VCaP (cell line): ENCODE data around the gene RHOV.

Source experiments
- H3K27ac ChIP-seq: fragments of 450-650 bp; 2 replicates; pipeline ENCODE4 v1.5.1; 2017
- TF ChIP-seq, protein P1 (sequence below): fragments of 450-650 bp; conservative IDR thresholded peaks from 2 replicates; pipeline ENCODE4 v1.5.1; 2017; ENCODE audit warnings: mild to moderate bottlenecking, moderate library complexity

The RHOV gene

DNA sequence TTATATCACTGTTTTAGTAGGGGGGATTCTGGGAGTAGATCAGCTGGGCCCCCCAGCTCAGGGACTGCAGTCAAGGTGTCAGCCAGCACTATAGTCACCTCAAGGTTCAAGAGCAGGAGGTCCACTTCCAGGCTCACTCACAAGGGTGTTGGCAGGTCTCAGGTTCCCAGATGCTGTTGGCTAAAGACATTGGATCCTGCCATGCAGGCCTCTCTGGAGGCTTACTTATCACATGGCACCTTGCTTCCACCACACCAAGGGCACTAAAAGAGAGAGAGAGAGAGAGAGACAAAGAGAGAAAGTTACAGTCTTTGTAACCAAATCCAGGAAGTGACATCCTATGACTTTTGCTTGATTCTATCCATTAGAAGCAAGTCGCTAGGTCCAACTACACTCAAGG, 38.0 kb downstream of the RHOV start:
- TF ChIP-seq, protein P1, sequence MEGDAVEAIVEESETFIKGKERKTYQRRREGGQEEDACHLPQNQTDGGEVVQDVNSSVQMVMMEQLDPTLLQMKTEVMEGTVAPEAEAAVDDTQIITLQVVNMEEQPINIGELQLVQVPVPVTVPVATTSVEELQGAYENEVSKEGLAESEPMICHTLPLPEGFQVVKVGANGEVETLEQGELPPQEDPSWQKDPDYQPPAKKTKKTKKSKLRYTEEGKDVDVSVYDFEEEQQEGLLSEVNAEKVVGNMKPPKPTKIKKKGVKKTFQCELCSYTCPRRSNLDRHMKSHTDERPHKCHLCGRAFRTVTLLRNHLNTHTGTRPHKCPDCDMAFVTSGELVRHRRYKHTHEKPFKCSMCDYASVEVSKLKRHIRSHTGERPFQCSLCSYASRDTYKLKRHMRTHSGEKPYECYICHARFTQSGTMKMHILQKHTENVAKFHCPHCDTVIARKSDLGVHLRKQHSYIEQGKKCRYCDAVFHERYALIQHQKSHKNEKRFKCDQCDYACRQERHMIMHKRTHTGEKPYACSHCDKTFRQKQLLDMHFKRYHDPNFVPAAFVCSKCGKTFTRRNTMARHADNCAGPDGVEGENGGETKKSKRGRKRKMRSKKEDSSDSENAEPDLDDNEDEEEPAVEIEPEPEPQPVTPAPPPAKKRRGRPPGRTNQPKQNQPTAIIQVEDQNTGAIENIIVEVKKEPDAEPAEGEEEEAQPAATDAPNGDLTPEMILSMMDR = no peak
- no peak overlapping the region for H3K27ac ChIP-seq

GRCh38 chr15:40832903-40833302, 41.1 kb downstream of the RHOV start:
- TF ChIP-seq, protein P1 = no peak
- no peak overlapping the region for H3K27ac ChIP-seq

DNA sequence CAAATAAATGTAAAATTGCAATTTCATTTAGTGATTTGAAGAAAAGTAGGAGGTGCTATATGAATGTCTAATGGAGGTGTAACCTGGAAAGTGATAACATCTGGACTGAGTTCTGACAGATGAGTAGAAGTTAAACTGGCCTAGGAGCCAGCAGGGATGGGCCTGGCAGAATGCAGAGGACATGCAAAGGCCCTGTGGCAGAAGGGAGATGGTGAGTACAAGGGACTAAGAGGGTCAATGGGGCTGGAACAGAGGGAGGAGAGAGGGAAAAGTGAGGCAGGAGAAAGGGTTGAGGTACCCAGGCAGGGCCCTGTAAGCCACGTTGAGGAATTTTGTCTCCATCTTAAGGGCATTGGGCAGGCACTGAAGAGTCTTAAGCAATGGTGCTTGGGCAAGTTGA, 42.2 kb downstream of the RHOV start:
- no peak overlapping the region for H3K27ac ChIP-seq
- TF ChIP-seq, protein P1 = no peak

DNA sequence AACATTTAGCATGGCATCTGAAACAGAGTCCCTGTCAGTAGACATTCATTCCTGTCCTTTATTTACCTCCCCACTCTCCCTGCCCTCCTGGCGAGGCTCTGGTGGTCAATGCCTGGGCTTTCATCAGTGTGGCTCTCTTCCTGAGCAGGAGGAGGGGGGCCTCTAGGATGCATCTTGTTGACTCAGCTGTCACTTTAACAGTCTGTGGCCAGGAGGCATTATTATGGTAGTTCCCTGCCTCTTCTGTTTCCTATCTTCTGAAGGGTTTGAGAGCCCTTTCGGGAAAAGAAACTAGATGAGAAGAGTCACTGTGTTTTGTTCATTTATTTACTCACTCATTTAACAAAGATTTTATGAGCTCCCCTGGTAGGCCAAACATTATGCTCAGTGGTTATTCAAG, 43.1 kb downstream of the RHOV start:
- TF ChIP-seq, protein P1 = no peak

DNA sequence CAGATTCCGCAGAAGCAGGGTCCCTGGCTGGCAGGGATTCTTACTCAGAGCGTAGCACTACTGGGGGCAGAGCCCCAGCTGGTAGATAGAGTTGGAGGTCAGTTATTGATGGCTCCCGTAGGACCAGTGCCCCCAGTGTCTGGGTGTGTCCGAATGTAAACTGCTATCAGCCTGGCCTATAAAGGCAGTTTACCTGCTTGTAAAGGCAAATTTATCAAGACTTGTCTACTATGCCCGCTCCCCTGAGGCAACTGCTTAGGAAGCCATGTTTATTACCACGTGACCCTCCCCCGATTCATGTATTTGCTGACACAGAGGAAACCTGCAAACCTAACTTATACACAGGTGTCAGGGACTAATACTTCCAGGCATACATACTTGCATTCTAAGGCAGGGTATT, 44.9 kb downstream of the RHOV start:
- H3K27ac ChIP-seq = no peak overlapping the region
- TF ChIP-seq, protein P1 = no peak

More for the DNA sequence above, 43.1 kb downstream of the RHOV start:
- no peak overlapping the region for H3K27ac ChIP-seq

DNA sequence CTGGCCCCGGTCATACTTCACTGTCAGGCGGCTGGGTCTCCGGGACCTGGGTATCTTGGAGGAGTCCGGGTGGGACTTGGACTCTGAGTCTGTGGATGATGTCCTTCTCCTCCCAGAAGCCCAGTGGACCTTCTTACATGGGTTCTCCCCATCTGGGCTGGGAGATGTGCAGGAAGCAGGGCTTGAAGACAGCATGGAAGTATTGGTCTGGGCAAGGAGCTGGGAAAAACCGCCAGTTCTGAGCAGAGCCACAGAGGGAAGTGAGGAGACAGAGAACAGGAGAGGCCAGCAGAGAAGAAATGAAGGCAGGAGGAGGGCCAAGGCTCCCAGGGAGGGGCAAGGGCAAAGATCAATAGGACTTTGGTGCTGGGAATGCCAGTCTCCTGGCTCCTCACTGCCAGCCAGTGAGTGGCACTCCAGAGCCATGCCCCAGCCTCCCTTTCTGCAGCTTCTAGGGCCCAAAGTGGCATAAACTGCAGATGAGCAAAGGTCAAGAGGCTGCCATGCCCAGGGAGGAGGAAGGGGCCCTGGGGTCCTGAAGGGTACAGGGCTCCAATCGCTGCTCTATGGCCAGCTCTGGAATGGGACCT, 45.5 kb downstream of the RHOV start, which contains the start of gene PPP1R14D:
PPP1R14D (minus strand) TSS at position 262 of the 590 bp plus-strand sequence; CDS start at position 195, 67 bp downstream.
- no peak within 1 kb of the TSS for H3K27ac ChIP-seq
- TF ChIP-seq, protein P1 = no peak

DNA sequence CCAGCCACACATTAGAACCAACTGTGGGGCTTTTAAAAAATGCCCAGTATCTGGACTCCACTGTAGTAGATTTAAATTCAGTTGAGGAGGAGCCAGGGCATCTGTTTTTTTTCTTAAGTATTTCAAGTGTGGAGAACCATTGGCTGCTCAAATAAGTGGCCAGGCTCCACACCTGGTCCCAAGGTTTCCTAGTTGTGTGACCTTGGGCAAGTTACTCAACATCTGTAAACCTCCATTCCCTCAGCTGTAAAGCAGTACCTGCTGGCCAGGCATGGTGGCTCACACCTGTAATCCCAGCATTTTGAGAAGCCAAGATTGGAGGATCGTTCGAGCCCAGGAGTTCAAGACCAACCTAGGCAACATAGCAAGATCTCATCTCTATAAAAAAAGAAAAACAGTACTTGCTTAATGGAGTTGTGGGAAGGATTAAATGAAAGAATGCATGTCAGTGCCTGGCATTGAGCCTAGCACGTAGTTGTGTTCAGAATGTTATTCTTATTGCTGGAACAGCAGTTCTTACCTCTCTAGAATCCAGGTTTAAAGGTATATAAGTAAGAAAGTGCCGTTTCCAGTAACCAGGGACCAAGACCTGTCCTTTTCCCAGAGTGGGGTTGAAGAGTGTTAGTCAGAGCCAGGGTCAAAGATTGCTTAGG, 47.5 kb downstream of the RHOV start:
- no peak overlapping the region for H3K27ac ChIP-seq
- TF ChIP-seq, protein P1 = no peak
